MM.1S (cell line): ENCODE measurements around the gene BRICD5.

Source experiments
- DNase-seq: peaks from one replicate; pipeline ENCODE4 v3.0.0-alpha.2; 2015
- H2AFZ ChIP-seq: fragments of 300-600 bp; sonication (generic); 2 replicates; pipeline ENCODE4 v1.6.0; 2016; ENCODE audit warnings: antibody characterized with exemption, low read length
- H3F3A ChIP-seq: fragments of 300-600 bp; sonication (generic); 2 replicates; pipeline ENCODE4 v1.6.1; 2016; ENCODE audit warnings: mild to moderate bottlenecking, antibody characterized with exemption, low read length, moderate library complexity, mixed read lengths; ENCODE audit not compliant: insufficient read depth
- H3K27ac ChIP-seq: fragments of 300-600 bp; sonication (generic); 2 replicates; pipeline ENCODE4 v1.5.1; 2016; ENCODE audit warnings: mild to moderate bottlenecking, low read length
- H3K27me3 ChIP-seq: fragments of 300-600 bp; sonication (generic); replicated peaks from 2 replicates; pipeline ENCODE4 v1.6.0; 2016; ENCODE audit warnings: low read length; ENCODE audit not compliant: insufficient read depth
- H3K36me3 ChIP-seq: fragments of 300-600 bp; sonication (generic); replicated peaks from 2 replicates; pipeline ENCODE4 v1.6.1; 2016; ENCODE audit warnings: mild to moderate bottlenecking, low read length, mixed read lengths; ENCODE audit not compliant: insufficient read depth
- H3K4me1 ChIP-seq: fragments of 300-600 bp; sonication (generic); 2 replicates; pipeline ENCODE4 v1.6.1; 2016; ENCODE audit warnings: low read length, mixed read lengths
- H3K4me2 ChIP-seq: fragments of 300-600 bp; sonication (generic); 2 replicates; pipeline ENCODE4 v1.6.0; 2016; ENCODE audit warnings: low read depth, low read length
- H3K4me3 ChIP-seq: fragments of 300-600 bp; sonication (generic); 2 replicates; pipeline ENCODE4 v1.5.1; 2016; ENCODE audit warnings: low read length, mixed read lengths
- H3K79me2 ChIP-seq: fragments of 300-600 bp; sonication (generic); 2 replicates; pipeline ENCODE4 v1.6.1; 2016; ENCODE audit warnings: mixed run types, low read length, mixed read lengths
- H3K9ac ChIP-seq: fragments of 300-600 bp; sonication (generic); 2 replicates; pipeline ENCODE4 v1.6.1; 2016; ENCODE audit warnings: low read length, mixed read lengths
- H3K9me2 ChIP-seq: fragments of 300-600 bp; sonication (generic); replicated peaks from 2 replicates; pipeline ENCODE4 v1.6.1; 2016; ENCODE audit warnings: mild to moderate bottlenecking, low read length, mixed read lengths; ENCODE audit not compliant: insufficient read depth
- H3K9me3 ChIP-seq: fragments of 300-600 bp; sonication (generic); replicated peaks from 2 replicates; pipeline ENCODE4 v1.6.1; 2016; ENCODE audit warnings: mild to moderate bottlenecking, low read length, mixed read lengths; ENCODE audit not compliant: insufficient read depth
- H4K20me1 ChIP-seq: fragments of 300-600 bp; sonication (generic); 2 replicates; pipeline ENCODE4 v1.6.1; 2016; ENCODE audit warnings: mild to moderate bottlenecking, low read length, moderate library complexity, mixed read lengths; ENCODE audit not compliant: insufficient read depth
- CTCF ChIP-seq: fragments of 300-600 bp; sonication (generic); IDR thresholded peaks from 2 replicates; pipeline ENCODE4 v1.5.1; 2016; ENCODE audit warnings: antibody characterized with exemption, low read length, mixed read lengths
- EZH2 ChIP-seq: fragments of 300-600 bp; sonication (generic); optimal IDR thresholded peaks from 2 replicates; pipeline ENCODE3; 2017; ENCODE audit warnings: low read depth, mild to moderate bottlenecking, antibody characterized with exemption, low read length, mixed read lengths
- EZH2phosphoT487 ChIP-seq: fragments of 300-600 bp; sonication (generic); IDR thresholded peaks from 2 replicates; pipeline ENCODE4 v1.6.1; 2018; ENCODE audit warnings: antibody characterized with exemption, low read length

Gene BRICD5

GRCh38 chr16:2226918-2227317, 16.3 kb upstream of the BRICD5 start:
- no peak overlapping the region for H3K4me2 ChIP-seq
- TF ChIP-seq CTCF (no peak), EZH2phosphoT487 (no peak), EZH2 (no peak)
- no peak overlapping the region for H3K9ac ChIP-seq
- H2AFZ ChIP-seq: no peak overlapping the region
- no peaks in the 10 kb centered on the region for H3K9me3 ChIP-seq
- no peak overlapping the region for H3K4me3 ChIP-seq
- no peaks in the 10 kb centered on the region for H3K36me3 ChIP-seq
- no peaks in the 10 kb centered on the region for H3K4me1 ChIP-seq
- no peaks in the 10 kb centered on the region for H3K27me3 ChIP-seq
- no peak for DNase-seq
- H3K9me2 ChIP-seq: no peaks in the 10 kb centered on the region
- 0 out of 2 replicates have a peak, but pooled peaks cover 3% of the 10 kb centered on the region for H3F3A ChIP-seq
- no peaks in the 10 kb centered on the region for H4K20me1 ChIP-seq
- H3K27ac ChIP-seq: no peak overlapping the region
- peaks cover 53% of the 10 kb centered on the region for H3K79me2 ChIP-seq

- H3K9ac ChIP-seq: no peak overlapping the region
- no peak overlapping the region for H2AFZ ChIP-seq
- no peak overlapping the region for H3K4me3 ChIP-seq
- H3K9me2 ChIP-seq: no peaks in the 10 kb centered on the region
- TF ChIP-seq CTCF: no peak
- no peak for TF ChIP-seq EZH2
- TF ChIP-seq EZH2phosphoT487: no peak
- 0 out of 2 replicates have a peak, but pooled peaks cover 3% of the 10 kb centered on the region for H3F3A ChIP-seq
- H3K79me2 ChIP-seq: peaks cover 53% of the 10 kb centered on the region
- H3K27ac ChIP-seq: no peak overlapping the region
- no peak overlapping the region for H3K4me2 ChIP-seq
- H3K27me3 ChIP-seq: no peaks in the 10 kb centered on the region
- DNase-seq: no peak
- H3K4me1 ChIP-seq: no peaks in the 10 kb centered on the region
- no peaks in the 10 kb centered on the region for H4K20me1 ChIP-seq
- H3K9me3 ChIP-seq: no peaks in the 10 kb centered on the region
- no peaks in the 10 kb centered on the region for H3K36me3 ChIP-seq
These were observed 15.7 kb upstream of the BRICD5 start for GRCh38 chr16:2226245-2226793.

- H2AFZ ChIP-seq: peak overlapping the region; percentile 92
- TF ChIP-seq CTCF (peak; percentile 26; the same call in 1 of the 2 replicates), EZH2phosphoT487 (no peak)
These were observed 13.4 kb upstream of the BRICD5 start for GRCh38 chr16:2223942-2224486.

More at GRCh38 chr16:2223942-2224486, 13.4 kb upstream of the BRICD5 start:
- Histone ChIP-seq H3K79me2 (peaks cover 49% of the 10 kb centered on the region), H3K9me2 (no peaks in the 10 kb centered on the region), H3F3A (0 out of 2 replicates have a peak, but pooled peaks cover 3% of the 10 kb centered on the region), H3K27me3 (no peaks in the 10 kb centered on the region), H3K36me3 (no peaks in the 10 kb centered on the region), H3K4me1 (no peaks in the 10 kb centered on the region), H3K9ac (peak overlapping the region; percentile 95), H3K4me3 (peak overlapping the region; percentile 98), H3K27ac (peak overlapping the region; percentile 43; the same call in 1 of the 2 replicates), H4K20me1 (no peaks in the 10 kb centered on the region), H3K4me2 (peak overlapping the region; percentile 57), H3K9me3 (no peaks in the 10 kb centered on the region)
- DNase-seq: peak; percentile 49
